GM19239 (cell line): ENCODE results near the gene GRB14.

Experiments
- DNase-seq: peaks from one replicate; pipeline ENCODE4 v3.0.0; 2011; ENCODE audit warnings: low spot score; ENCODE audit not compliant: insufficient read length
- FAIRE-seq: peaks from 2 replicates; lab custom pipeline; 2011; peaks lifted over from hg19 to GRCh38; lab: Jason Lieb, UNC

The GRB14 gene

GRCh38 chr2:164620457-164620856 lies 825 bp downstream of the GRB14 start:
- DNase-seq (no peak), FAIRE-seq (no peak)

DNA sequence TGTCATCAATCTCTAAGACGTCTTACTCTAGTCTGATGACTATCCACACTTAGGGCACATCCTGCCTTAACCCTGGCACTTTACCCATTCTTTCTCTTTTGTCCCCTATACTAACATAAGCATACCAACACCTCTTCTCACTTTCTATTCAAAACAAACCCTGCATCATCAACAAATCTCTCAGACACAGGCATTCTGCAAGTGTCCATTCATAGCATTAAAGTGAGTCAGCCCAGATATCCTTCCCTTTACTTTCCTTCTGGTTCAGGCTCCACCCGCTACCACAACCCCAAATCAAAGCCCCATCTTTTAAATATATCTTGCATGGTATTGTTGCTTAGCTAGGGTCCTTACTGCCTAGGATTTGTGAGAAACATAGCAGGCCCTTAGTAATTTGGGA lies 3.8 kb downstream of the GRB14 start:
- FAIRE-seq (no peak), DNase-seq (no peak)

DNA sequence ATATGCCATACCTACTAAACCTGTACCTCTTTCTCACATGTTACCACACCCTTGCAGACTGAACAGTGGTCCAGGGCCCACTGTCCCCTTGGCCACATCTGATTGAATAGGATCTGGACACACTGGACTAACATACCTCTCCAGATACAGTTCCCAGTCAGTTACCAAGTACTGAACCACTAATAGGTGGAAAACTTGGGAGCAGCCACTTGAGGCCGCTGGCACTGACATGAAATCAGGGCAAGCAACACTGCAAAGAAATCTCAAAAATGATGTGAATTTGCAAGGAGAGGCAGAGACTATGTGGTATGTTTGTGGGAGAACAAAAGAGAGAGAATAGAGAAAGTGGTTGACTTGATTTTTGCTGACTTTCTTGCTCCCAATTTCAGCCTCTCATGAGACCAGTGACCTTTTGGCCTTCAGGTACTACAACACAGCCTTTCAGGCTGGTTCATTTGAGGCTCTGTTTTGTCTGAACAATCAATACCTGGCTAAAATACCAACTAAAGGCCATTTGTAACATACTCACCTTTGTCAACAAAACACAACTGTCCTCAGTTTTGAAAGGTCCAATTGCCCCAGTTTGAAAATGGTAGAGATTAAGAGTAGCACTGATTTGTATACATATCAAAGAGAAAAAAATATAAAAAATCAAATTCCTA lies 7.8 kb downstream of the GRB14 start:
- DNase-seq (no peak), FAIRE-seq (no peak)

- FAIRE-seq (no peak), DNase-seq (no peak)
Observed at GRCh38 chr2:164609790-164610189, 11.5 kb downstream of the GRB14 start.

GRCh38 chr2:164606557-164606956 lies 14.7 kb downstream of the GRB14 start:
- no peak for DNase-seq
- no peak for FAIRE-seq

- DNase-seq (no peak), FAIRE-seq (no peak)
Observed at GRCh38 chr2:164605295-164605694, 16.0 kb downstream of the GRB14 start.

DNA sequence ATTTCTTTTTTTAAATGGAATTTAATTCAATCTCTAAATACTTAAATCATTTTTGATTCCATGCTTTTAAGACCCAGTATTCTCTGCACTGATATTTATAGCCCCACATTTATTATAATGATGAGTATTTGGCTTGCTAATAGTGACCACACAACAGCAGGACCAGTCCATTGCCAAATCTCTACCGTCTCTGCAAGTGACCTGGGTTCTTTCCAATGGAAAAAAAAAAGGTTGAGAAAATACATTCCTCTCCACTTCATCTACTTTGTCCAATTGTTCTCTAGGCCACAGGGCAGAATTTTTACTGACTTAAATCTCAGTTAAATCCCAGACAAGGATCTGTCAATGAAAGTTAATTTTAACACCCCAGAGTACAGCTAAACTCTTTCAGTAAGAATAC lies 20.5 kb downstream of the GRB14 start:
- DNase-seq (no peak), FAIRE-seq (no peak)

GRCh38 chr2:164599954-164600589 lies 21.2 kb downstream of the GRB14 start:
- FAIRE-seq (no peak), DNase-seq (no peak)

DNA sequence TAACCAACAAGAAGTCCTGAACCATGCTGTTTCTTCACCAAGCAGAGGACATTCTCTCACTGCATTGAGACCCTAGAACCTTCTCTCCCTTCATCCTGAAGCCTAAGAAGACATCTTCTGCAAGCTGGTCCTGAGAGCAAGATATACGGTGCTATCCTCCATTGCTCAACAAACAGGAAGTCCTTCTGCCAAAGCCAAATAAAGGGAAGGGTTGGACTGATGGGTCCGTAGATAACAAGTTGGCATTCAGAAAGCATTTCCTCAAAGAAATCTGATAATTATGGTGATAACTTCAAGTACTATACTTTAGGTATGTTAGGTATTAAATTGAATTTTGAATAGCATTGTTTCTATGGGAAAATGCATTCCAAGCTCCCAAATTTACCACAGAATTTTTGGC lies 23.3 kb downstream of the GRB14 start:
- DNase-seq (no peak), FAIRE-seq (no peak)

GRCh38 chr2:164595031-164595430 lies 26.3 kb downstream of the GRB14 start:
- FAIRE-seq (no peak), DNase-seq (no peak)

DNA sequence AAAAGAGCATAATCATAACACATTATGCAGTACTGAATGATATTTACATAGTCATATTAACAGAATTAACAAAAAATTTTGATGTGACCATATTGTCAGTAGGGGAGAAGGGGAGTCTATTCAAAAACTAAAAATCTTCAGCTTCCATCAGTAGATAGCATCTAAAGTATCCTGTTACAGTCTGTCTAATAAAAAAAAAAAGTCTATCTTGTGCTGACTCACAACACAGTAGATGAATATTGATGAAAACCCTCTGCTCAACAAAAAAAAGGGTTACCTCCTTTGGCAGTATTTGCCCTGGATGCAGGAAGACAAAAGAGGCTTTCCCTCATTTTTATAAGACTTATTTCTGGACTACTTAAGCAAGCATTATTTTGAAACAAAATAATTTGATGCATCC lies 27.3 kb downstream of the GRB14 start:
- FAIRE-seq, result no peak
- no peak for DNase-seq

DNA sequence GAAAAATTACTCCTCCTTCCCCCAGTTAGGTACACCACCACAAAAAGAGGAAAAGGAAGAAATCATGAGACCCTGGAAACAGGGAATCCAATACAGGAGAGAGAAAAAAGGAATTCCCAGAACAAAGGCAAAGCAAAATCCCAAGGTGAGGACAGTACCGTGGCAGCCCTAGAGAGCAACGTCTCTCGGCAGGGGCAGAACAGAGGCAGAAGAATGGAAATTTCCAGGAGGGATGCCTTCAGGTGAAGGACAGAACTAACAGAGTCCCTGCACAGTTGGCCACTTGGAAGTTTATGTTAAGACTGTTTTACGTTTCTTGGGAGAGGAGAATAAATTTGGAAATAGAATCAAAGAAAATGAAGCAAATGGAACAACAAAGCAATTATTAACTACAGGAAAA lies 27.7 kb downstream of the GRB14 start:
- FAIRE-seq (no peak), DNase-seq (no peak)

GRCh38 chr2:164589522-164589921 lies 31.8 kb downstream of the GRB14 start:
- FAIRE-seq (no peak), DNase-seq (no peak)

DNA sequence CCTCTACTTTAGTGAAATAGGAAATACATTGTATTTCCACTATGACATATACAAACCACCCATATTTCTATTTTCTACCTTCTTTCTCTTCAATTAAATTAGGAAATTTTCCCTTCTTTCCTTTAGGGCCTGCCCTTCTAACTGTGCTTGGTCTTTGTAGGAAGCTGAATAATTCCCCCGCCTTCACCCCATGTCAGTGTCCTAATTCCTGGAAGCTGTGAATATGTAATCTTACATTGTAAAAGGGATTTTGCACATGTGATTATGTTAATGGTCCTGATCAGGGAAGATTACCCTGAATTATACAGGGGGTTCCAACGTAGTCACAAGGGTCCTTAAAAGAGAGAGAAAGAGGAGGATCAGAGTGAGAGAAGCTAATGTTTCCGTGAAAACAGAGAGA lies 40.2 kb downstream of the GRB14 start:
- no peak for FAIRE-seq
- DNase-seq, result no peak

GRCh38 chr2:164574931-164575330 lies 46.4 kb downstream of the GRB14 start:
- no peak for FAIRE-seq
- DNase-seq, result no peak

- no peak for DNase-seq
- FAIRE-seq, result no peak
Observed at GRCh38 chr2:164570475-164570874, 50.8 kb downstream of the GRB14 start.

GRCh38 chr2:164569378-164569777 lies 51.9 kb downstream of the GRB14 start:
- no peak for FAIRE-seq
- DNase-seq, result no peak

- DNase-seq (no peak), FAIRE-seq (no peak)
Observed at GRCh38 chr2:164568317-164568716, 53.0 kb downstream of the GRB14 start.

- FAIRE-seq (no peak), DNase-seq (no peak)
Observed at GRCh38 chr2:164567335-164567989, 53.8 kb downstream of the GRB14 start.

DNA sequence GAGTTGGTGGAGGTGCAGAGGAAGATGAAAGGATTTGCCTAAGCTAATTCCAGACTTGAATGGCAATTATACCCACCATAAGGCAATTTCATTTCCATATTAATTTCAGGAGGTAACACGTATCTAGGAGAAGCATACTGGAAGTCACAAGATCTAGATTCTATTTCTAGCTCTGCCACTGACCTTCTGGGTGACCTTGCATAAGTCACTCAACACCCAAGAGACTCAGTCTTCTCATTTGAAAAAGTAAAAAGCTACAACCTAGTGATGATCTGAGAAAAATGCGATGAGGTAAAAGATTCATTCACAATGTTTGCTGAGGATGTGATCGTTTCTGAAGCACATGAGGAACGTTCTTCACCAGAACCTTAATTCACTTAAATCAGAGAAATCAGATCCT lies 55.9 kb downstream of the GRB14 start:
- DNase-seq, result no peak
- FAIRE-seq, result no peak

DNA sequence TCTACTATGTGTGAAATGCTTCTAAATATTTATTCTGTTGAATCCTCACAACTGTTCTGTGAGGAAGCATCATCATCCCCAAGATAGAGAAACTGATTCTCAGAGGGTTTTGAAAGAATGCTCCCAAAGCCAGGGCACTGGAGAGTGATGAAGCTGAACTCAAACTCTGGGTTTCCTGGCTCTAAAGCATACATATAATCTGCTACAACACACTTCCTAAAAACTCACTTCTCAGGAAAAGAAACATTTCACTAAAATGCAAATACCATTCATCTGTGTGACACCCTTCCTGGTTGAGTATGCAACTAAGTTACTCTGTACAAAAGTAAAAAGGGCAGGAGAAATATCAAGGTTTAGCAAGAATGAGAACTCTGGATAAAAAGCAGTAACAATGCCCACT lies 58.6 kb downstream of the GRB14 start:
- no peak for DNase-seq
- FAIRE-seq, result no peak

DNA sequence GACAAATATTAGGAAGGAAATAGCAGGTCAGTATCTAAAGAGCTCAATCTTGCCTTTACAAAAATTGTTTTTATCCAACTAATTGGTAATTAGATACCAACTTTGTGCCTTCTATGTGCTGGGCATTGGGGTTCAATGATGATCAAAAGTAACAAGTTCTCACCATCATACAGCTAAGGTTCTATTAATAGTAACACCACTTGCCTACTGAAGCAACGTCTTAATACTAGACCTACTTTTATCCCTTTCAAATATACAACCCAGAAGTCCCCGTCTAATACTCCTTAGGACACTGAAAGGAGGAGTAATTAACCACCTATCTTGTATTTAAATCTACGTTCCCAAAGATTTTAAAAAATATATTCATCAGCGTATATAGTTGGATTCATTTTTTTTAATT lies 59.3 kb downstream of the GRB14 start:
- DNase-seq, result no peak
- no peak for FAIRE-seq
